ENCODE results near the gene C5orf47.

The C5orf47 gene

GRCh38 chr5:173954671-173955521, 34.1 kb upstream of the C5orf47 start:
- Histone ChIP-seq H3K4me1 (ENCODE audit: control insufficient read depth, insufficient read depth, low read length, poor library complexity, severe bottlenecking) (no peaks in the 10 kb centered on the region), H3K4me3 (ENCODE audit: insufficient read depth, low read depth, low read length, poor library complexity, severe bottlenecking) (no peak overlapping the region), H3K9me3 (ENCODE audit: control insufficient read depth, low read length) (no peaks in the 10 kb centered on the region), H3K36me3 (ENCODE audit: control insufficient read depth, insufficient read depth, low read length) (peaks cover 51% of the 10 kb centered on the region), H3K27ac (ENCODE audit: insufficient read depth, low read length, poor library complexity, severe bottlenecking) (no peak overlapping the region), H3K27me3 (replicated peaks; ENCODE audit: control insufficient read depth, insufficient read depth, low read length, poor library complexity, severe bottlenecking) (no peaks in the 10 kb centered on the region)
- DNase-seq = no peak

DNA sequence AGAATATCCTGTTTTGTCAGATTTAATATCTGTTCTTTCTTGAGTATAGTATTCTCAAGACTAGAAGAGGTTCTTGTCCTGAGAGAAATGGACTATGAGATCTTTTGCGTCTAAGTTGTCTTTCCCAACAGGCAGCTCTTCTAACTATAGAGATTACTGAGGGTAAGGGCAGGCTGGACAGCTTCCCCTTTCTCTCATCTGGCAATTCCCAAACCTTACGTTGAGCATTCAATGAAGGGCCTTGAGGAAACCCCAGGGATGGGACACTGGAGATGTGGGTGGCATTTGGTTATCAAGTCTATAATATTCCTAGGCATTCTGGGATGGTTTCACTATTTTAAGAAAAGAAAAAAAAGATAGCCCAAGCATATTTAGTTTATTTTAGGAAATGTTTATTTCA, 28.0 kb upstream of the C5orf47 start:
- no peak overlapping the region for H3K4me3 ChIP-seq (ENCODE audit: insufficient read depth, low read depth, low read length, poor library complexity, severe bottlenecking)
- no peak for DNase-seq
- H3K27ac ChIP-seq (ENCODE audit: insufficient read depth, low read length, poor library complexity, severe bottlenecking) = no peak overlapping the region
- no peaks in the 10 kb centered on the region for H3K9me3 ChIP-seq (ENCODE audit: control insufficient read depth, low read length)
- peaks cover 2% of the 10 kb centered on the region for H3K36me3 ChIP-seq (ENCODE audit: control insufficient read depth, insufficient read depth, low read length)
- H3K27me3 ChIP-seq (replicated peaks; ENCODE audit: control insufficient read depth, insufficient read depth, low read length, poor library complexity, severe bottlenecking) = no peaks in the 10 kb centered on the region
- H3K4me1 ChIP-seq (ENCODE audit: control insufficient read depth, insufficient read depth, low read length, poor library complexity, severe bottlenecking) = peaks cover 7% of the 10 kb centered on the region

GRCh38 chr5:173961418-173961817, 27.6 kb upstream of the C5orf47 start:
- H3K27me3 ChIP-seq (replicated peaks; ENCODE audit: control insufficient read depth, insufficient read depth, low read length, poor library complexity, severe bottlenecking) = no peaks in the 10 kb centered on the region
- H3K4me3 ChIP-seq (ENCODE audit: insufficient read depth, low read depth, low read length, poor library complexity, severe bottlenecking) = no peak overlapping the region
- H3K4me1 ChIP-seq (ENCODE audit: control insufficient read depth, insufficient read depth, low read length, poor library complexity, severe bottlenecking) = peaks cover 7% of the 10 kb centered on the region
- no peaks in the 10 kb centered on the region for H3K36me3 ChIP-seq (ENCODE audit: control insufficient read depth, insufficient read depth, low read length)
- no peaks in the 10 kb centered on the region for H3K9me3 ChIP-seq (ENCODE audit: control insufficient read depth, low read length)
- H3K27ac ChIP-seq (ENCODE audit: insufficient read depth, low read length, poor library complexity, severe bottlenecking) = no peak overlapping the region
- DNase-seq = no peak

DNA sequence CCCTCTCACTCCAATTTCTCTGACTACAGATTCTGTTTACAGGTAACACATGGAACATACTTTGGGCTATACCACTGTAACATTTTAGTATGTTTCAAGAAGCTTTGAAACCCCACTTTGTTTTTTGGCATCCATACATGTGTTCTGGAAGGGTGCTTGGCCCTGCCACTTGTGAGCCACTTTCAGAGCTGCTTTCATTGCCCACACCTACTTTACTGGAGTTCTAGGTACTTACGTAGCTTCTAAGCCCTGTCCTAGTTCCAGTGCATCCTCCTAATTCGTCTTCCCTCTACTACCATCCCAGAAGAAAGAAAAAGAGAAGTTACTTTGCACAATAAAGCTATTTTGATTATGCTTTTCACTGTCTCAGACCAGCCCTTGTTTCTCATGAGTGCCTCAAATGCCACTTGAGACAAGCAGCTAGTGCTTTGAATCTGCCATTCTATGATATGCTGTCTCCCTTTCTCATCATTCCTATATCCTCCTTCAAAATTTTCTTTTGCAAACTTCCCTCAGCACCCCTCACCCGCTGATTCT, 26.5 kb upstream of the C5orf47 start:
- no peak overlapping the region for H3K27ac ChIP-seq (ENCODE audit: insufficient read depth, low read length, poor library complexity, severe bottlenecking)
- no peak for DNase-seq

GRCh38 chr5:173963182-173963838, 25.7 kb upstream of the C5orf47 start:
- Histone ChIP-seq H3K4me3 (ENCODE audit: insufficient read depth, low read depth, low read length, poor library complexity, severe bottlenecking) (no peak overlapping the region), H3K9me3 (ENCODE audit: control insufficient read depth, low read length) (no peaks in the 10 kb centered on the region), H3K27me3 (replicated peaks; ENCODE audit: control insufficient read depth, insufficient read depth, low read length, poor library complexity, severe bottlenecking) (no peaks in the 10 kb centered on the region), H3K36me3 (ENCODE audit: control insufficient read depth, insufficient read depth, low read length) (no peaks in the 10 kb centered on the region), H3K27ac (ENCODE audit: insufficient read depth, low read length, poor library complexity, severe bottlenecking) (no peak overlapping the region), H3K4me1 (ENCODE audit: control insufficient read depth, insufficient read depth, low read length, poor library complexity, severe bottlenecking) (peaks cover 7% of the 10 kb centered on the region)
- DNase-seq = no peak

More for the DNA sequence above, 26.5 kb upstream of the C5orf47 start:
- peaks cover 7% of the 10 kb centered on the region for H3K4me1 ChIP-seq (ENCODE audit: control insufficient read depth, insufficient read depth, low read length, poor library complexity, severe bottlenecking)
- H3K9me3 ChIP-seq (ENCODE audit: control insufficient read depth, low read length) = no peaks in the 10 kb centered on the region
- no peaks in the 10 kb centered on the region for H3K36me3 ChIP-seq (ENCODE audit: control insufficient read depth, insufficient read depth, low read length)
- H3K27me3 ChIP-seq (replicated peaks; ENCODE audit: control insufficient read depth, insufficient read depth, low read length, poor library complexity, severe bottlenecking) = no peaks in the 10 kb centered on the region
- no peak overlapping the region for H3K4me3 ChIP-seq (ENCODE audit: insufficient read depth, low read depth, low read length, poor library complexity, severe bottlenecking)

DNA sequence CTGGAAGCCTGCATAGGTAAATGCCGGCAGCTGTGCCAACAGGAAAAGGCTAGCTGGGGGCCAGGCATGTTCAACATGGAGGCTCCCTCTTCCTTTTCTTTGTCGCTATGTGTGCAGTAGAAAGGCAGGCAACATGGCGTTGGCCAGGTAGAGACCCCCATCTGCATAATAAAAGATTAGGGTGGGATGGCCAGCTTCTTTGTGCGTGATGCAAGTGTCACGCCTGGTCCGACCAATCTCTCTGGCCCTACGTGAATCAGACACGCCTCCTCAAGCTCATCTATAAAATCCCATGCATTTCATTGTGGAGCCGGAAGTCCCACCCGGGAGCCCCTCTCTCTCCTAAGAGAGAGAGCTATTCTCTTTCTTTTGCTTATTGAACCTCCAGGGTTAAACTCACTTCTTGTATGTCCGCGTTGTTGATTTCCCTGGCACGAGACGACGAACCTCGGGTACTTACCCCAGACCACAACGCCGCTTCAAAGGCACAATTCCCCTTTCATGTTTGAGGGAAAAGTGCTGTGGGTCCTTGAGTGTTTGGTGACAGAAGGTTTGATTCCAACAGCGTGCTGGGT, 25.0 kb upstream of the C5orf47 start:
- Histone ChIP-seq H3K36me3 (ENCODE audit: control insufficient read depth, insufficient read depth, low read length) (no peaks in the 10 kb centered on the region), H3K9me3 (ENCODE audit: control insufficient read depth, low read length) (no peaks in the 10 kb centered on the region), H3K27ac (ENCODE audit: insufficient read depth, low read length, poor library complexity, severe bottlenecking) (no peak overlapping the region), H3K27me3 (replicated peaks; ENCODE audit: control insufficient read depth, insufficient read depth, low read length, poor library complexity, severe bottlenecking) (no peaks in the 10 kb centered on the region), H3K4me1 (ENCODE audit: control insufficient read depth, insufficient read depth, low read length, poor library complexity, severe bottlenecking) (peaks cover 7% of the 10 kb centered on the region), H3K4me3 (ENCODE audit: insufficient read depth, low read depth, low read length, poor library complexity, severe bottlenecking) (no peak overlapping the region)
- DNase-seq = no peak

GRCh38 chr5:173964506-173964905, 24.5 kb upstream of the C5orf47 start:
- H3K4me1 ChIP-seq (ENCODE audit: control insufficient read depth, insufficient read depth, low read length, poor library complexity, severe bottlenecking) = peaks cover 7% of the 10 kb centered on the region
- H3K4me3 ChIP-seq (ENCODE audit: insufficient read depth, low read depth, low read length, poor library complexity, severe bottlenecking) = no peak overlapping the region
- no peak for DNase-seq
- no peaks in the 10 kb centered on the region for H3K9me3 ChIP-seq (ENCODE audit: control insufficient read depth, low read length)
- no peaks in the 10 kb centered on the region for H3K36me3 ChIP-seq (ENCODE audit: control insufficient read depth, insufficient read depth, low read length)
- no peaks in the 10 kb centered on the region for H3K27me3 ChIP-seq (replicated peaks; ENCODE audit: control insufficient read depth, insufficient read depth, low read length, poor library complexity, severe bottlenecking)
- H3K27ac ChIP-seq (ENCODE audit: insufficient read depth, low read length, poor library complexity, severe bottlenecking) = no peak overlapping the region

GRCh38 chr5:173967241-173967640, 21.7 kb upstream of the C5orf47 start:
- Histone ChIP-seq H3K36me3 (ENCODE audit: control insufficient read depth, insufficient read depth, low read length) (no peaks in the 10 kb centered on the region), H3K27ac (ENCODE audit: insufficient read depth, low read length, poor library complexity, severe bottlenecking) (no peak overlapping the region), H3K4me3 (ENCODE audit: insufficient read depth, low read depth, low read length, poor library complexity, severe bottlenecking) (no peak overlapping the region), H3K27me3 (replicated peaks; ENCODE audit: control insufficient read depth, insufficient read depth, low read length, poor library complexity, severe bottlenecking) (no peaks in the 10 kb centered on the region), H3K9me3 (ENCODE audit: control insufficient read depth, low read length) (no peaks in the 10 kb centered on the region), H3K4me1 (ENCODE audit: control insufficient read depth, insufficient read depth, low read length, poor library complexity, severe bottlenecking) (peaks cover 7% of the 10 kb centered on the region)
- no peak for DNase-seq

GRCh38 chr5:173968154-173968797, 20.7 kb upstream of the C5orf47 start:
- Histone ChIP-seq H3K27ac (ENCODE audit: insufficient read depth, low read length, poor library complexity, severe bottlenecking) (no peak overlapping the region), H3K4me3 (ENCODE audit: insufficient read depth, low read depth, low read length, poor library complexity, severe bottlenecking) (no peak overlapping the region), H3K9me3 (ENCODE audit: control insufficient read depth, low read length) (no peaks in the 10 kb centered on the region), H3K27me3 (replicated peaks; ENCODE audit: control insufficient read depth, insufficient read depth, low read length, poor library complexity, severe bottlenecking) (no peaks in the 10 kb centered on the region), H3K36me3 (ENCODE audit: control insufficient read depth, insufficient read depth, low read length) (no peaks in the 10 kb centered on the region), H3K4me1 (ENCODE audit: control insufficient read depth, insufficient read depth, low read length, poor library complexity, severe bottlenecking) (peaks cover 11% of the 10 kb centered on the region)
- no peak for DNase-seq

All from effector memory CD4-positive, alpha-beta T cell (primary cell).